Endothelial cell of umbilical vein (primary cell): ENCODE data around the gene H2AZ2. TPM values are rescaled to one million over a fixed set of nuclear protein-coding genes. Genes with fewer than 3 reads are reported as not detected.
"Not testable (repeated sequence)": the region's sequence is repeated elsewhere in the genome, so short reads cannot be mapped to it uniquely, and the experiment has no call there.

Experiments
- BruUV-seq: library from RNA; stranded (reverse); fragments of 400-500 nt; replicated peaks from 2 replicates; lab custom pipeline; 2021; lab: Mats Ljungman, UMichigan
- CTCF ChIA-PET: fragments of 300-600, 350-600 bp; sonication (Branson Sonifier 250); formaldehyde crosslinking; loops from one replicate; lab custom pipeline; 2021; ENCODE audit warnings: antibody characterized with exemption, inconsistent platforms; lab: Charles Lee
- POLR2A ChIA-PET: fragments of 300-600, 350-600 bp; sonication (Branson Sonifier 250); formaldehyde crosslinking; loops from one replicate; lab custom pipeline; 2021; ENCODE audit warnings: antibody characterized with exemption, inconsistent platforms; lab: Charles Lee
- DNase-seq: peaks from one replicate; pipeline ENCODE4 v3.0.0-alpha.2; 2011; ENCODE audit warnings: low read depth, low spot score
- FAIRE-seq: peaks from 2 replicates; lab custom pipeline; 2011; peaks lifted over from hg19 to GRCh38; lab: Jason Lieb, UNC
- H2AFZ ChIP-seq: 2 replicates; pipeline ENCODE4 v1.6.0; 2012; ENCODE audit warnings: low read depth, low read length, control low read depth, inconsistent platforms
- H3K27ac ChIP-seq: 2 replicates; pipeline ENCODE4 v1.5.1; 2011; ENCODE audit warnings: low read depth, mild to moderate bottlenecking, control low read depth, low read length, moderate library complexity; ENCODE audit not compliant: insufficient read depth
- H3K27me3 ChIP-seq, 2 experiments: 2 replicates each; pipeline versions ENCODE4 v1.6.0 to v1.6.1; 2011; ENCODE audit warnings: low read length in 2 of 2, mixed read lengths in 1 of 2; ENCODE audit not compliant: control insufficient read depth in 2 of 2, insufficient read depth in 2 of 2
- H3K36me3 ChIP-seq, 2 experiments: 2 replicates in 1 of 2; 3 replicates in 1 of 2; pipeline ENCODE4 v1.5.1; 2011; ENCODE audit warnings: low read length in 2 of 2, mild to moderate bottlenecking in 1 of 2, moderate library complexity in 1 of 2; ENCODE audit not compliant: control insufficient read depth in 2 of 2, insufficient read depth in 2 of 2; ENCODE audit errors: extremely low read depth in 1 of 2
- H3K4me1 ChIP-seq: 3 replicates; pipeline ENCODE4 v1.5.1; 2011; ENCODE audit warnings: mild to moderate bottlenecking, low read length; ENCODE audit not compliant: control insufficient read depth, insufficient read depth; ENCODE audit errors: extremely low read depth
- H3K4me2 ChIP-seq: 2 replicates; pipeline ENCODE4 v1.6.1; 2011; ENCODE audit warnings: low read length, control low read depth, mixed read lengths; ENCODE audit not compliant: insufficient read depth
- H3K4me3 ChIP-seq, 3 experiments: fragments of 200-600 bp in 1 of 3; sonication (generic), shearing (Covaris generic) in 1 of 3; replicated peaks in 1 of 3; 2 replicates each; pipeline ENCODE4 v1.5.1; 2011 to 2016; ENCODE audit warnings: control low read depth in 3 of 3, low read length in 3 of 3, mild to moderate bottlenecking in 2 of 3, inconsistent platforms in 1 of 3, low read depth in 1 of 3, moderate library complexity in 1 of 3; ENCODE audit not compliant: insufficient read depth in 1 of 3
- H3K79me2 ChIP-seq: 2 replicates; pipeline ENCODE4 v1.6.0; 2012; ENCODE audit warnings: low read length, inconsistent platforms; ENCODE audit not compliant: control insufficient read depth, insufficient read depth
- H3K9ac ChIP-seq: replicated peaks from 2 replicates; pipeline ENCODE3; 2011; ENCODE audit warnings: low read length, control low read depth; ENCODE audit not compliant: insufficient read depth; ENCODE audit errors: extremely low read depth
- H3K9me1 ChIP-seq: replicated peaks from 3 replicates; pipeline ENCODE4 v1.6.0; 2011; ENCODE audit warnings: mild to moderate bottlenecking, low read length; ENCODE audit not compliant: control insufficient read depth, insufficient read depth; ENCODE audit errors: extremely low read depth
- H3K9me3 ChIP-seq: replicated peaks from 2 replicates; pipeline ENCODE4 v1.5.1; 2012; ENCODE audit warnings: low read length, inconsistent platforms; ENCODE audit not compliant: control insufficient read depth, insufficient read depth
- H4K20me1 ChIP-seq: replicated peaks from 2 replicates; pipeline ENCODE3; 2011; ENCODE audit warnings: mild to moderate bottlenecking, low read length; ENCODE audit not compliant: control insufficient read depth, insufficient read depth; ENCODE audit errors: extremely low read depth
- CTCF ChIP-seq, 2 donors: IDR thresholded peaks; 1 replicate in 1 of 2; 2 replicates in 1 of 2; pipeline ENCODE4 v1.5.1; 2011; ENCODE audit warnings: low read length in 2 of 2, mild to moderate bottlenecking in 2 of 2, moderate library complexity in 2 of 2, control low read depth in 1 of 2, inconsistent platforms in 1 of 2, low read depth in 1 of 2; ENCODE audit not compliant: insufficient read depth in 1 of 2; ENCODE audit errors: extremely low read depth in 1 of 2
- EZH2 ChIP-seq: IDR thresholded peaks from 2 replicates; pipeline ENCODE4 v1.6.1; 2012; ENCODE audit warnings: borderline replicate concordance, low read depth, mild to moderate bottlenecking, moderate library complexity, low read length, inconsistent platforms; ENCODE audit not compliant: severe bottlenecking
- FOS ChIP-seq: IDR thresholded peaks from 2 replicates; pipeline ENCODE4 v1.6.1; 2011; ENCODE audit warnings: mild to moderate bottlenecking, low read length, moderate library complexity, borderline replicate concordance; ENCODE audit not compliant: insufficient read depth
- GATA2 ChIP-seq: IDR thresholded peaks from 2 replicates; pipeline ENCODE4 v1.7.0; 2011; ENCODE audit warnings: low read depth, mild to moderate bottlenecking, moderate library complexity, mixed read lengths, low read length; ENCODE audit not compliant: insufficient read length, insufficient read depth
- JUN ChIP-seq: IDR thresholded peaks from 2 replicates; pipeline ENCODE4 v1.6.1; 2011; ENCODE audit warnings: borderline replicate concordance, low read depth; ENCODE audit not compliant: insufficient read length, insufficient read depth
- MAX ChIP-seq: IDR thresholded peaks from 2 replicates; pipeline ENCODE4 v1.6.1; 2011; ENCODE audit not compliant: insufficient read depth, insufficient read length
- MYC ChIP-seq: IDR thresholded peaks from one replicate; pipeline ENCODE4 v1.6.1; 2011; ENCODE audit warnings: mild to moderate bottlenecking, low read depth, low read length
- POLR2A ChIP-seq: IDR thresholded peaks from 2 replicates; pipeline ENCODE4 v1.6.1; 2012; ENCODE audit warnings: low read depth, mild to moderate bottlenecking, control low read depth, low read length
- POLR2AphosphoS5 ChIP-seq: IDR thresholded peaks from 2 replicates; pipeline ENCODE4 v1.6.1; 2012; ENCODE audit warnings: low read depth, mild to moderate bottlenecking, control low read depth, low read length, moderate library complexity; ENCODE audit not compliant: insufficient read depth
- dilution Hi-C: fragments of 300-500 bp; cut with MboI; formaldehyde crosslinking; loops from one replicate; pipeline ENCODE4 v1.15.0; 2019; ENCODE audit warnings: low sequenced_read_pairs; ENCODE audit not compliant: extremely low pct_ligation_motif_present
- intact Hi-C: fragments of 100-400 bp; cut with micrococcal nuclease; formaldehyde crosslinking; loops from one replicate; pipeline ENCODE4 v1.10.0; 2022
- polyA plus RNA-seq, 4 experiments: library from polyadenylated mRNA; depleted of rRNA in 3 of 4; stranded (reverse) in 3 of 4; unstranded in 1 of 4; fragments of >200 nt; gene quantifications; 2 replicates each; pipeline versions ENCODE4 v1.2.1 to v1.2.3, GENCODE V29; 2011 to 2012; ENCODE audit warnings: missing spikeins in 1 of 4
- total RNA-seq: library from RNA; stranded (reverse); gene quantifications from 2 replicates; pipeline ENCODE4 v1.2.3, GENCODE V29; 2021

H2AZ2 gene
- total and polyA plus RNA-seq, 2 donors (not counting 3 experiments of a cell fraction or from before 2014, with no cell fraction given) = 225 to 232 TPM

GRCh38 chr7:44846816-44847508 is 925 bp downstream of the H2AZ2 start:
- POLR2A ChIA-PET = interaction anchor here (0.7 to 1.9 kb wide), 5 partner anchors 42 to 265 kb away, joined by 3 to 10 read pairs (median 5); partner anchors contain the start of genes OGDH and TMED4
- BruUV-seq = TSS peak; percentile 44
- CTCF ChIA-PET = interaction anchor here (0.6 to 3.6 kb wide), 28 partner anchors 10 to 378 kb away, joined by 3 to 22 read pairs (median 5); partner anchors contain the start of genes OGDH, PPIA and TMED4
- H3K4me1 ChIP-seq = peaks cover 17% of the 10 kb centered on the region
- peak overlapping the region; percentile 83 for H3K4me2 ChIP-seq
- TF ChIP-seq EZH2 = no peak
- no peak for TF ChIP-seq MAX
- no peak for TF ChIP-seq POLR2AphosphoS5
- no peak for TF ChIP-seq FOS
- no peak for TF ChIP-seq MYC
- TF ChIP-seq POLR2A = no peak
- TF ChIP-seq CTCF (IDR thresholded peaks at IDR 0.05; ENCODE audit: extremely low read depth in 1 of 2, insufficient read depth in 1 of 2, low read depth in 1 of 2, low read length in 2 of 2) = no peak
- no peak for TF ChIP-seq JUN
- TF ChIP-seq GATA2 = no peak
- dilution Hi-C loops = no loop called here
- H3K9me3 ChIP-seq = no peaks in the 10 kb centered on the region
- H2AFZ ChIP-seq = no peak overlapping the region
- peaks cover 52% of the 10 kb centered on the region for H3K79me2 ChIP-seq
- peak overlapping the region; percentile 51 for H3K27ac ChIP-seq
- peaks cover 3% of the 10 kb centered on the region for H4K20me1 ChIP-seq
- H3K4me3 ChIP-seq = peak overlapping the region; percentile 38 to 97 (median 65)
- H3K27me3 ChIP-seq = no peaks in the 10 kb centered on the region
- no peaks in the 10 kb centered on the region for H3K36me3 ChIP-seq
- FAIRE-seq (no peak), DNase-seq (peak; percentile 42)
- intact Hi-C loops = loop anchor here (1.0 to 5.0 kb wide), 3 partner anchors 100 to 265 kb away; partner anchors contain the start of genes OGDH, TBRG4 and ZMIZ2
- no peaks in the 10 kb centered on the region for H3K9me1 ChIP-seq
- H3K9ac ChIP-seq = peak overlapping the region; percentile 67

- FAIRE-seq, H3K27me3 ChIP-seq, H3K9me1 ChIP-seq, H4K20me1 ChIP-seq, dilution Hi-C loops, H2AFZ ChIP-seq, H3K27ac ChIP-seq, BruUV-seq, DNase-seq, H3K36me3 ChIP-seq, H3K9me3 ChIP-seq: not testable (repeated sequence)
- H3K4me3 ChIP-seq = peak overlapping the region; percentile 38 to 97 (median 65)
- CTCF ChIA-PET = interaction anchor here (1.3 to 3.6 kb wide), 8 partner anchors 20 to 264 kb away, joined by 3 to 22 read pairs (median 10); partner anchors contain the start of genes PPIA and TMED4
- peak overlapping the region; percentile 67 for H3K9ac ChIP-seq
- peak overlapping the region; percentile 83 for H3K4me2 ChIP-seq
- peaks cover 57% of the 10 kb centered on the region for H3K79me2 ChIP-seq
- intact Hi-C loops = loop anchor here (5.0 kb wide), 2 partner anchors 99 to 266 kb away; partner anchors contain the start of genes TBRG4 and ZMIZ2
- H3K4me1 ChIP-seq = peaks cover 17% of the 10 kb centered on the region
- POLR2A ChIA-PET = interaction anchor here (0.7 to 1.7 kb wide), 2 partner anchors 41 to 264 kb away, joined by 5 to 6 read pairs; partner anchors contain the start of gene TMED4
Measured at GRCh38 chr7:44846390-44846789, 1.5 kb downstream of the H2AZ2 start.
